Fibroblast of villous mesenchyme (primary cell): ENCODE data around the gene SEMA5B. TPM values are rescaled to one million over a fixed set of nuclear protein-coding genes. Genes with fewer than 3 reads are reported as not detected.

ENCODE experiments used
- DNase-seq: peaks from one replicate; pipeline ENCODE4 v3.0.0-alpha.2; 2010; ENCODE audit warnings: low read depth
- H3K4me3 ChIP-seq: 2 replicates; pipeline ENCODE4 v1.5.1; 2011; ENCODE audit warnings: low read depth, mild to moderate bottlenecking, low read length
- CTCF ChIP-seq: IDR thresholded peaks from 2 replicates; pipeline ENCODE4 v1.5.1; 2012; ENCODE audit warnings: low read depth, mild to moderate bottlenecking, low read length; ENCODE audit not compliant: insufficient read depth
- total RNA-seq: library from RNA; depleted of rRNA; stranded (reverse); fragments of >200 nt; gene quantifications from 2 replicates; pipeline ENCODE4 v1.2.3, GENCODE V29; 2012

Gene SEMA5B
- total RNA-seq, 1 donor, result not detected

DNA sequence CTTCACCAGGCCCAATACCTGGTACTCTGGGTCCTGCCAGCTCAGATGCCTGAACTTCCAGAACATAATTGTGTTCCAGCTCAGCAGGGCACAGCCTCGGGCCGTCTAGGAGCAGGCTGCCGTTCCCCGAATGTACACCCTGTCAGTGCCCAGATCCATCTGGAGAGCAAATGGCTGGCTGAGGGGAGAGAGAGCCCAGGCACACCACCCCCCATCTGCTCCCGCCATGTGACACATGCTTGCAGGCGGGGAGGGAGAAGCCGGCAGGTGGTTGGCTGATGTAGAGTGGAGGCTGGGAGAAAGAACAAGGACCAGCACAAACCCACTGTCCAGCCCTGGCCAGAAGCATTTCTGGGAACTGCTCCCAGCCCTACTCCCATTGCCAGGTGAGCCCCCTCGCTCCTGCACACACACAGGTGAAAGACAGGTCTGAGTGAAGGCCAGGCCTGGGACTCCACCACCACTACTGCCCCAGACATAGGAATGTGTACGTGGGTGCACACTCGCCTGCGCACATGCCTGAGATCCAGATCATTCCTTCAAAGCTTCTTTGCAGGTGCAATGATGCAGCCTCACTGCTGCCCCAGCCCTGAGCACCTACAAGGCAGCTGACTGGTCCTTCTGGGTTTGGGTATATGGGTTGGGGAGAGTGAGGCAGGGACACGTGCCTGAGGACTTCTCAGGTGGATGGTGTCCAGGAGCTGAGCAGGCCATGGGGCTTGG lies 53.5 kb downstream of the SEMA5B start:
- TF ChIP-seq CTCF, result no peak
- no peak for DNase-seq
- no peak overlapping the region for H3K4me3 ChIP-seq

DNA sequence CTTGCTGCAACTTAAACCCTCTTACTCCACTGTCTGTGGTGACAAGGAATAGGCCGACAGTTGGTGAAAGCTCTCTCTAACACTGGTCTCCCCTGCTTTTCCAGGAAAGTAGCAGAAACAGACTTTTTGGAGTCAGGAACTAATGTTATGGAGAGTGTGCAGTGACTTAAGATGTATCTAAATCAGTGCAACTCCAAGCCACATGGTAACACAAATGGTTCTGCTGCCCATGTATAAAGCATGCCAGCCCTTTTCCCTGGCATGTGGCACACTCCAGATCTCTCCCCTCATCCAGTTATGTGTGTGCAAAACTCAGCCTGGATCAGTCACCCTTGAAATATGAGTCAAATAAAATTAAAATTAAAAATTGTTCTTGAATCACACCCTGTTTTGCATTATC lies 55.4 kb downstream of the SEMA5B start:
- no peak for TF ChIP-seq CTCF
- DNase-seq, result no peak
- H3K4me3 ChIP-seq, result no peak overlapping the region

DNA sequence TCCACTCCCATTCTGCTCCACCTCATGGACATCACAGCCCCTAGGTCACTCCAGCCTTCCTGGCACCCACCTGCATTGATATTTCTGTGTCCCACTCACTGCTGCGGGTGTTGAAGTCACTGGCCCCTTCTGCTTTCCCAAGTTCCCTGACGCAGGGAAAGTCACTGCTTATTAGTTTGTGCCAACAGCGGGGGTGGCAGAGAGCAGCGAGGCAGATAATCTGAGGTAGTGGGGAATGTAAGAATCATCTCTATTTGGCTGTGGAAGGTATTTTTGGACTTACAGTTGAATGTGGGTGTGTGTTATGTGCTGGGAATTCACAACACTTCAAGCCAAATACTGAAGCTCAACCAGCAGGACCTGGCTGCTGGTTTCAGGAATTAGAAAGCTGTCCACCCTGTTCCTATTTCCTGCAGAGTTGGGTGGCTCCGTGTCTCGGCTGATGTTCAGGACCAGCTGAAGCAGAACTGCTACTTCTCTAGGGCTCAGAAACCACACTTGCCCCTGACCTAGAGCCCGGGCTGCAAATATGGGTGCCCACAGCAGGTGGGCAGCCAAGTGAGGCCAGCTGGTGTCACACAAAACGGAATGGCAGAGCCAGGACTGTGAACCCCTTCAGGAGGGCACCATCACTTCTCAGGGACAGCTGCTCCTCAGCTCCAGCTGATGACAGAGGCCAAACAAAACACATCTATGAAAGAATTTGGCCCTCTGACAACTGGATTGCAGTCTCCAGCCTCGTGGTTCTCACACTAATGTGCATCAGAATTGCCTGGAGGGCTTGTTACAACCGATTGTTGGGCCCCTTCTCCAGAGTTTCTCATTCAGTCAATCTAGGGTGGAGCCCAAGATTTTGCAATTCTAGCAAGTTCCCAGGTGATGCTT lies 57.7 kb downstream of the SEMA5B start:
- H3K4me3 ChIP-seq, result no peak overlapping the region
- peak; percentile 21 for DNase-seq
- no peak for TF ChIP-seq CTCF

DNA sequence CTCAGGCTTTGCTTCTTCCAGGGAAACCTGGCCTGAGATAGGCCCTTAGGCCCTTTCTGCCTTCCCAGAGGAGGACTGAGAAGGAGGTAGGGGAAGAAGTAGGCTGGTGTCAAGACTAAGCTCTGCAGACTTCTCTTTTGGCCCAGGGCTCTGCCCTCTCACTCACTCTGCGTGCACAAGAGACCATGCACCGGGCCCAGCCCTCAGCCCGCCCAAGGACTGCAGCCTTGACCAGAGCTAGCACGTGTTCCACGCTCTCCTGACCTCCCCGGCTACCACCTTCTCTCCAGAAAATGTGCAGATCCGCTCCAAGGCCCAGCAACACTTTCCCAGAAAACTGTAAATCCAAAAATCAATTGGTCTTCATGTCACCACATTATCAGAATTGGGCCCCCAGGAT lies 59.8 kb downstream of the SEMA5B start:
- TF ChIP-seq CTCF, result no peak
- DNase-seq, result no peak
- no peak overlapping the region for H3K4me3 ChIP-seq

DNA sequence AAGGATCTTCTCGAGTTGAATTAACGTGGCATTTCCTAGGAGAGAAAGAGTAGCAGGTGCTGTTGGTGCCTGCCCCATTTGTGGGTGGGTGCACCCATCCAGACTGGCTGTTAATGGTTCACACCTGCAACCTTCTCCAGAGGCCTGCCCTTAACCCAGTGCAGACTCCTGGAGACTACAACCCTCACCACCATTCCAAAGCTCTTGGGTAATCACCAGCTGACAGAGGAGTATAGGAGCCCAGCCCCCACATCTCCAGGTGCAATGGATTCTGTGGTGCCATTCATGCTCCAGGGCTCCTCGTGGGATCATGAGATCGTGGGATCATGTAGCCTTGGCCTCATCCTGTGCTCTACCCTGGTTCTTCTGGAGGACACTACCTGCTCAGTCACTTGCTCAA lies 60.2 kb downstream of the SEMA5B start:
- H3K4me3 ChIP-seq, result no peak overlapping the region
- TF ChIP-seq CTCF, result no peak
- no peak for DNase-seq

- DNase-seq, result no peak
- no peak for TF ChIP-seq CTCF
- H3K4me3 ChIP-seq, result no peak overlapping the region
These were observed 61.5 kb downstream of the SEMA5B start for GRCh38 chr3:122966045-122966444.
